OCI-LY1 (cell line): ENCODE results near the gene RAB3C.

Source experiments
- H2AFZ ChIP-seq: fragments of 200-600 bp; sonication (generic), shearing (Covaris generic); 2 replicates; pipeline ENCODE4 v1.6.0; 2014; ENCODE audit warnings: antibody characterized with exemption, mild to moderate bottlenecking, low read length
- H3F3A ChIP-seq: fragments of 200-600 bp; sonication (generic), shearing (Covaris generic); 2 replicates; pipeline ENCODE4 v1.6.0; 2014; ENCODE audit warnings: mild to moderate bottlenecking, antibody characterized with exemption, low read length, moderate library complexity; ENCODE audit not compliant: insufficient read depth
- H3K27ac ChIP-seq: fragments of 200-600 bp; sonication (generic); 2 replicates; pipeline ENCODE4 v1.5.1; 2014; ENCODE audit warnings: low read length, mixed run types, mild to moderate bottlenecking, low read depth; ENCODE audit not compliant: poor library complexity, severe bottlenecking
- H3K27me3 ChIP-seq: fragments of 200-600 bp; sonication (generic); 2 replicates; pipeline ENCODE4 v1.6.0; 2014; ENCODE audit warnings: antibody characterized with exemption, mild to moderate bottlenecking, low read length, moderate library complexity; ENCODE audit not compliant: insufficient read depth
- H3K36me3 ChIP-seq: fragments of 200-600 bp; sonication (generic); 2 replicates; pipeline ENCODE4 v1.6.1; 2014; ENCODE audit warnings: mild to moderate bottlenecking, antibody characterized with exemption, low read length, moderate library complexity, mixed read lengths; ENCODE audit not compliant: insufficient read depth
- H3K4me1 ChIP-seq: fragments of 200-600 bp; sonication (generic); 2 replicates; pipeline ENCODE4 v1.5.1; 2014; ENCODE audit warnings: mild to moderate bottlenecking, low read length, moderate library complexity; ENCODE audit not compliant: insufficient read depth, severe bottlenecking
- H3K4me2 ChIP-seq: fragments of 200-600 bp; sonication (generic), shearing (Covaris generic); 2 replicates; pipeline ENCODE4 v1.6.1; 2014; ENCODE audit warnings: low read length
- H3K4me3 ChIP-seq: fragments of 200-600 bp; sonication (generic); 2 replicates; pipeline ENCODE4 v1.5.1; 2014; ENCODE audit warnings: low read length, low read depth, mild to moderate bottlenecking, mixed read lengths; ENCODE audit not compliant: poor library complexity, severe bottlenecking
- H3K79me2 ChIP-seq: fragments of 200-600 bp; shearing (Covaris generic); 2 replicates; pipeline ENCODE4 v1.6.1; 2016; ENCODE audit warnings: mixed run types, low read length, mixed read lengths; ENCODE audit not compliant: insufficient read depth
- H3K9ac ChIP-seq: fragments of 200-600 bp; sonication (generic), shearing (Covaris generic); 2 replicates; pipeline ENCODE4 v1.6.1; 2014; ENCODE audit warnings: mild to moderate bottlenecking, low read length, mixed read lengths
- H3K9me2 ChIP-seq: fragments of 200-600 bp; sonication (generic), shearing (Covaris generic); 2 replicates; pipeline ENCODE4 v1.6.1; 2014; ENCODE audit warnings: low read depth, mild to moderate bottlenecking, low read length, mixed read lengths
- H3K9me3 ChIP-seq: fragments of 200-600 bp; shearing (Covaris generic); 2 replicates; pipeline ENCODE4 v1.6.1; 2014; ENCODE audit warnings: low read length, mixed read lengths
- H4K20me1 ChIP-seq: fragments of 200-600 bp; sonication (generic), shearing (Covaris generic); 2 replicates; pipeline ENCODE4 v1.6.0; 2016; ENCODE audit warnings: mild to moderate bottlenecking, low read length; ENCODE audit not compliant: insufficient read depth
- EZH2 ChIP-seq: fragments of 200-600 bp; sonication (generic), shearing (Covaris generic); IDR thresholded peaks from 2 replicates; pipeline ENCODE4 v1.8.0; 2017; ENCODE audit warnings: borderline replicate concordance, mixed run types, mild to moderate bottlenecking, antibody characterized with exemption, low read length, moderate library complexity, mixed read lengths
- TF ChIP-seq, protein P1 (sequence below): fragments of 200-600 bp; sonication (generic), shearing (Covaris generic); IDR thresholded peaks from 2 replicates; pipeline ENCODE4 v1.5.1; 2017; ENCODE audit warnings: mild to moderate bottlenecking, antibody characterized with exemption, low read length, moderate library complexity, mixed read lengths

RAB3C gene

GRCh38 chr5:58851571-58851970 is 268.7 kb downstream of the RAB3C start:
- Histone ChIP-seq H3F3A (no peaks in the 10 kb centered on the region), H4K20me1 (no peaks in the 10 kb centered on the region), H3K27me3 (no peaks in the 10 kb centered on the region), H3K36me3 (no peaks in the 10 kb centered on the region), H2AFZ (no peak overlapping the region), H3K27ac (no peak overlapping the region), H3K4me3 (no peak overlapping the region), H3K4me1 (no peaks in the 10 kb centered on the region), H3K9me2 (no peaks in the 10 kb centered on the region), H3K9me3 (no peaks in the 10 kb centered on the region), H3K79me2 (no peaks in the 10 kb centered on the region), H3K9ac (no peak overlapping the region), H3K4me2 (no peak overlapping the region)
- no peak for TF ChIP-seq EZH2
- TF ChIP-seq, protein P1, sequence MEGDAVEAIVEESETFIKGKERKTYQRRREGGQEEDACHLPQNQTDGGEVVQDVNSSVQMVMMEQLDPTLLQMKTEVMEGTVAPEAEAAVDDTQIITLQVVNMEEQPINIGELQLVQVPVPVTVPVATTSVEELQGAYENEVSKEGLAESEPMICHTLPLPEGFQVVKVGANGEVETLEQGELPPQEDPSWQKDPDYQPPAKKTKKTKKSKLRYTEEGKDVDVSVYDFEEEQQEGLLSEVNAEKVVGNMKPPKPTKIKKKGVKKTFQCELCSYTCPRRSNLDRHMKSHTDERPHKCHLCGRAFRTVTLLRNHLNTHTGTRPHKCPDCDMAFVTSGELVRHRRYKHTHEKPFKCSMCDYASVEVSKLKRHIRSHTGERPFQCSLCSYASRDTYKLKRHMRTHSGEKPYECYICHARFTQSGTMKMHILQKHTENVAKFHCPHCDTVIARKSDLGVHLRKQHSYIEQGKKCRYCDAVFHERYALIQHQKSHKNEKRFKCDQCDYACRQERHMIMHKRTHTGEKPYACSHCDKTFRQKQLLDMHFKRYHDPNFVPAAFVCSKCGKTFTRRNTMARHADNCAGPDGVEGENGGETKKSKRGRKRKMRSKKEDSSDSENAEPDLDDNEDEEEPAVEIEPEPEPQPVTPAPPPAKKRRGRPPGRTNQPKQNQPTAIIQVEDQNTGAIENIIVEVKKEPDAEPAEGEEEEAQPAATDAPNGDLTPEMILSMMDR = no peak

DNA sequence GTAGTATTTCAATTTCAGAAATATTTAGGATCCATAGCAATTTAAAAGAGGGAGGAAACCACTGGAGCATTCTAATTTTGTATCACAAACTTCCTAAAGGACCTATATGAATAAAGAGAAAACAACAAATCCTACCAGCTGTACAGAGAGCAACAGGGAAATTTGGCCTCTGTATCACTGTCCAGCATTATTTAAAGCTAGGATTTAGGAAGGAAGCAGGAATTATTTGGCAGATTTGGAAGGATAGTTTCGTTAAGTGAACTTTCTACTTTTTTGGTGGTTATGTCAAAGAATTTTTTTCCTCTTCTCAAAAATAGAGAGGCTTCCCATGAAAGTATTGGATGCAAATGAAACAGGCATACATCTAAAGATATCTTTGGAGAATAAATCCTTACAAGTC is 269.7 kb downstream of the RAB3C start:
- no peaks in the 10 kb centered on the region for H3K9me2 ChIP-seq
- H3K79me2 ChIP-seq = no peaks in the 10 kb centered on the region
- H3K4me2 ChIP-seq = no peak overlapping the region
- H3K27me3 ChIP-seq = no peaks in the 10 kb centered on the region
- H3K4me1 ChIP-seq = no peaks in the 10 kb centered on the region
- no peak overlapping the region for H3K9ac ChIP-seq
- no peak overlapping the region for H3K27ac ChIP-seq
- TF ChIP-seq, protein P1 = no peak
- no peak for TF ChIP-seq EZH2
- no peak overlapping the region for H3K4me3 ChIP-seq
- no peaks in the 10 kb centered on the region for H4K20me1 ChIP-seq
- no peak overlapping the region for H2AFZ ChIP-seq
- no peaks in the 10 kb centered on the region for H3K9me3 ChIP-seq
- no peaks in the 10 kb centered on the region for H3K36me3 ChIP-seq
- no peaks in the 10 kb centered on the region for H3F3A ChIP-seq

DNA sequence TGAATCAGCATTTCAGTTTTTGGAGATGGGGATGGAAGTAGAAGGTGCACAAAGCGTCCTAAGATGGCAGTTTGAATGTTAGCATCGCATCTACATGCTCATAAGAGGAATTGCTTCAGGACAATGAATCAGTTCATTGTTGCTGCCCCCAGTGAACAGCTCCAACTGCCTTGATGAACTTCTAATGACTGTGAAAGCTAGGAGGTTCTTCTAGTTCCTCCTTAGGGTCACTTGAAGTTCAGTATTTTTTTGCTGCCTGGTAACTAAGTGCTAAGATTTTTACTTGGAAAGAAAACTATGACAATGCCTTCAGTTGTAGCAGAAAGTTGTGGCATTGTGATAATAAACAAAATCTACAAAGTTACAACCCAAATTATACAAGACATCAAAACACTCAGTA is 271.6 kb downstream of the RAB3C start:
- H3K79me2 ChIP-seq = no peaks in the 10 kb centered on the region
- TF ChIP-seq EZH2 = no peak
- TF ChIP-seq, protein P1 = no peak
- H3K9ac ChIP-seq = no peak overlapping the region
- no peak overlapping the region for H2AFZ ChIP-seq
- no peaks in the 10 kb centered on the region for H4K20me1 ChIP-seq
- H3K9me3 ChIP-seq = no peaks in the 10 kb centered on the region
- H3K4me3 ChIP-seq = no peak overlapping the region
- H3K27me3 ChIP-seq = no peaks in the 10 kb centered on the region
- no peaks in the 10 kb centered on the region for H3K36me3 ChIP-seq
- no peak overlapping the region for H3K4me2 ChIP-seq
- H3K9me2 ChIP-seq = no peaks in the 10 kb centered on the region
- no peaks in the 10 kb centered on the region for H3F3A ChIP-seq
- H3K4me1 ChIP-seq = no peaks in the 10 kb centered on the region
- H3K27ac ChIP-seq = no peak overlapping the region
